HEK293 (cell line): Measurements from ENCODE around the gene SVOPL.

ENCODE experiments used
- CTCF ChIA-PET: fragments of 350-600 bp; formaldehyde crosslinking; extraction: SDS; loops from one replicate; lab custom pipeline; 2021; ENCODE audit warnings: antibody characterized with exemption; lab: Yijun Ruan, JAX
- POLR2A ChIA-PET: fragments of 300-600 bp; formaldehyde crosslinking; extraction: SDS; loops from one replicate; lab custom pipeline; 2020; ENCODE audit warnings: antibody characterized with exemption, inconsistent platforms; lab: Yijun Ruan, JAX
- H3K27ac ChIP-seq: fragments of 200-500 bp; sonication (Bioruptor generic); 2 replicates; pipeline ENCODE4 v1.5.1; 2014; ENCODE audit warnings: low read depth, low read length, control low read depth, inconsistent platforms; ENCODE audit errors: extremely low read depth
- H3K36me3 ChIP-seq, 2 experiments: fragments of 200-500 bp in 1 of 2; sonication (Bioruptor generic) in 1 of 2; 1 replicate in 1 of 2; 2 replicates in 1 of 2; pipeline ENCODE4 v1.5.1; 2014 to 2017; ENCODE audit warnings: inconsistent platforms in 2 of 2, low read length in 2 of 2; ENCODE audit not compliant: control insufficient read depth in 2 of 2, insufficient read depth in 1 of 2
- H3K4me1 ChIP-seq: fragments of 200-500 bp; sonication (Bioruptor generic); 2 replicates; pipeline ENCODE4 v1.5.1; 2014; ENCODE audit warnings: mild to moderate bottlenecking, low read length, inconsistent platforms; ENCODE audit not compliant: control insufficient read depth, insufficient read depth
- H3K4me3 ChIP-seq: 2 replicates; pipeline ENCODE4 v1.5.1; 2011; ENCODE audit warnings: low read depth, mild to moderate bottlenecking, control low read depth, low read length, moderate library complexity
- H3K9me3 ChIP-seq: fragments of 200-500 bp; sonication (Bioruptor generic); 2 replicates; pipeline ENCODE4 v1.5.1; 2014; ENCODE audit warnings: low read depth, low read length, inconsistent platforms; ENCODE audit not compliant: control insufficient read depth, insufficient read depth
- MYNN ChIP-seq: fragments of 450-650 bp; formaldehyde crosslinking; IDR thresholded peaks from 2 replicates; pipeline ENCODE4 v1.5.1; 2016; ENCODE audit warnings: missing biosample characterization, missing genetic modification characterization, borderline replicate concordance
- OVOL3 ChIP-seq: fragments of 450-650 bp; formaldehyde crosslinking; IDR thresholded peaks from 2 replicates; pipeline ENCODE4 v1.5.1; 2016; ENCODE audit warnings: missing biosample characterization, missing genetic modification characterization
- TRIM28 ChIP-seq: IDR thresholded peaks from 2 replicates; pipeline ENCODE4 v1.6.1; 2011; ENCODE audit warnings: low read length, control low read depth, borderline replicate concordance
- WT1 ChIP-seq: fragments of 450-650 bp; formaldehyde crosslinking; IDR thresholded peaks from 2 replicates; pipeline ENCODE4 v1.5.1; 2016; ENCODE audit warnings: missing biosample characterization, missing genetic modification characterization
- ZBTB8A ChIP-seq: fragments of 450-650 bp; formaldehyde crosslinking; IDR thresholded peaks from 2 replicates; pipeline ENCODE4 v1.5.1; 2016; ENCODE audit warnings: missing biosample characterization, missing genetic modification characterization
- ZFP41 ChIP-seq: fragments of 450-650 bp; formaldehyde crosslinking; IDR thresholded peaks from 2 replicates; pipeline ENCODE4 v1.5.1; 2016; ENCODE audit warnings: missing biosample characterization, missing genetic modification characterization, borderline replicate concordance
- ZNF121 ChIP-seq: fragments of 450-650 bp; formaldehyde crosslinking; IDR thresholded peaks from 2 replicates; pipeline ENCODE4 v1.5.1; 2016; ENCODE audit warnings: missing biosample characterization, missing genetic modification characterization
- ZNF155 ChIP-seq: fragments of 450-650 bp; formaldehyde crosslinking; IDR thresholded peaks from 2 replicates; pipeline ENCODE4 v1.5.1; 2016; ENCODE audit warnings: missing biosample characterization, missing genetic modification characterization
- ZNF16 ChIP-seq: fragments of 450-650 bp; formaldehyde crosslinking; IDR thresholded peaks from 2 replicates; pipeline ENCODE4 v1.5.1; 2016; ENCODE audit warnings: low read depth, missing biosample characterization, missing genetic modification characterization
- ZNF19 ChIP-seq: fragments of 450-650 bp; formaldehyde crosslinking; IDR thresholded peaks from 2 replicates; pipeline ENCODE4; 2016; ENCODE audit warnings: missing biosample characterization, missing genetic modification characterization, low read depth
- ZNF202 ChIP-seq: fragments of 450-650 bp; formaldehyde crosslinking; IDR thresholded peaks from 2 replicates; pipeline ENCODE4 v1.5.1; 2016; ENCODE audit warnings: missing biosample characterization, missing genetic modification characterization, borderline replicate concordance
- ZNF24 ChIP-seq: fragments of 450-650 bp; formaldehyde crosslinking; IDR thresholded peaks from 2 replicates; pipeline ENCODE4 v1.5.1; 2016; ENCODE audit warnings: missing biosample characterization, missing genetic modification characterization
- ZNF335 ChIP-seq: fragments of 450-650 bp; formaldehyde crosslinking; conservative IDR thresholded peaks from 2 replicates; pipeline ENCODE4 v1.5.1; 2016; ENCODE audit warnings: missing biosample characterization, missing genetic modification characterization
- ZNF433 ChIP-seq: fragments of 450-650 bp; formaldehyde crosslinking; IDR thresholded peaks from 2 replicates; pipeline ENCODE4 v1.5.1; 2016; ENCODE audit warnings: missing biosample characterization, missing genetic modification characterization, low read depth
- ZNF48 ChIP-seq: fragments of 450-650 bp; formaldehyde crosslinking; IDR thresholded peaks from 2 replicates; pipeline ENCODE4 v1.5.1; 2016; ENCODE audit warnings: missing biosample characterization, missing genetic modification characterization
- ZNF585B ChIP-seq: fragments of 450-650 bp; formaldehyde crosslinking; IDR thresholded peaks from 2 replicates; pipeline ENCODE4 v1.5.1; 2016; ENCODE audit warnings: missing biosample characterization, missing genetic modification characterization
- ZNF610 ChIP-seq: fragments of 450-650 bp; formaldehyde crosslinking; IDR thresholded peaks from 2 replicates; pipeline ENCODE4 v1.5.1; 2016; ENCODE audit warnings: missing biosample characterization, missing genetic modification characterization, borderline replicate concordance
- ZNF701 ChIP-seq: fragments of 450-650 bp; formaldehyde crosslinking; IDR thresholded peaks from 2 replicates; pipeline ENCODE4 v1.5.1; 2016; ENCODE audit warnings: missing biosample characterization, missing genetic modification characterization
- ZNF768 ChIP-seq: fragments of 450-650 bp; formaldehyde crosslinking; IDR thresholded peaks from 2 replicates; pipeline ENCODE4 v1.5.1; 2018; ENCODE audit warnings: missing biosample characterization, mild to moderate bottlenecking, missing genetic modification characterization
- TF ChIP-seq, protein P1 (sequence below): IDR thresholded peaks from 2 replicates; pipeline ENCODE4 v1.6.1; 2011; ENCODE audit warnings: mild to moderate bottlenecking, low read depth, low read length, borderline replicate concordance
- TF ChIP-seq, protein P2 (sequence below): fragments of 450-650 bp; formaldehyde crosslinking; IDR thresholded peaks from 2 replicates; pipeline ENCODE4 v1.5.1; 2017; ENCODE audit warnings: missing biosample characterization, missing genetic modification characterization
- TF ChIP-seq, protein P3 (sequence below): fragments of 450-650 bp; formaldehyde crosslinking; IDR thresholded peaks from 2 replicates; pipeline ENCODE4 v1.5.1; 2016; ENCODE audit warnings: missing biosample characterization, missing genetic modification characterization
- TF ChIP-seq, protein P4 (sequence below): fragments of 450-650 bp; formaldehyde crosslinking; IDR thresholded peaks from 2 replicates; pipeline ENCODE4 v1.5.1; 2016; ENCODE audit warnings: missing biosample characterization, missing genetic modification characterization
- TF ChIP-seq, protein P5 (sequence below): fragments of 450-650 bp; formaldehyde crosslinking; IDR thresholded peaks from 2 replicates; pipeline ENCODE4 v1.5.1; 2016; ENCODE audit warnings: missing biosample characterization, missing genetic modification characterization

SVOPL gene

DNA sequence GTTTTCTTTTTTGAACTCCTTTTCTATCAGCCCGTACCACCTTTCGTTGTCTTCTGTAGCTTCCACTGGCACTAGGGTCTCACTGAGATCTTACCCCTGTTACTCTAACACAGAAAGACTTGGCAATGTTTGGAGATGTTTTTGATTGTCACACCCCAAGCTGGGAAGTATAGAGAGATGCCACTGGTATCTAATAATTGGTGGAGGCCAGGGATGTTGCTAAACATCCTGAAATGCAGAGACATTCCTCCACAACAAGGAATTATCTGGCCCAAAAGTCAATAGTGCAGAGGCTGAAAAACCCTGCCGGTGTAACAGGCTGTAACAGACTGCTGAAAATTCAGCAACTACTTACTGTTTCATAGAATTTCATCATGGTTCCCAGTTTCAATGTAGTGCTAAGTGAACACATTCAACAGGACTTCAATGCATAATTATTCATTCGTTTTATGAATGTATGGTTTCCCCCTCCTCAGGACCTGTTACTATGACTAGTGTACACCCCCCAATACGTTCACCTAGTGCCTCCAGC, 125.2 kb downstream of the SVOPL start:
- CTCF ChIA-PET = no interaction called here
- Histone ChIP-seq H3K27ac (no peak overlapping the region), H3K4me3 (no peak overlapping the region), H3K4me1 (no peaks in the 10 kb centered on the region), H3K9me3 (no peaks in the 10 kb centered on the region), H3K36me3 (peaks cover 24 to 79% of the 10 kb centered on the region in 2 experiments)
- TF ChIP-seq ZNF19 = no peak
- no peak for TF ChIP-seq ZNF16 (tag by site-specific recombination)
- TF ChIP-seq, protein P1, sequence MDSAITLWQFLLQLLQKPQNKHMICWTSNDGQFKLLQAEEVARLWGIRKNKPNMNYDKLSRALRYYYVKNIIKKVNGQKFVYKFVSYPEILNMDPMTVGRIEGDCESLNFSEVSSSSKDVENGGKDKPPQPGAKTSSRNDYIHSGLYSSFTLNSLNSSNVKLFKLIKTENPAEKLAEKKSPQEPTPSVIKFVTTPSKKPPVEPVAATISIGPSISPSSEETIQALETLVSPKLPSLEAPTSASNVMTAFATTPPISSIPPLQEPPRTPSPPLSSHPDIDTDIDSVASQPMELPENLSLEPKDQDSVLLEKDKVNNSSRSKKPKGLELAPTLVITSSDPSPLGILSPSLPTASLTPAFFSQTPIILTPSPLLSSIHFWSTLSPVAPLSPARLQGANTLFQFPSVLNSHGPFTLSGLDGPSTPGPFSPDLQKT = no peak
- no peak for TF ChIP-seq ZFP41 (tag by site-specific recombination)
- no peak for TF ChIP-seq ZNF155 (tag by site-specific recombination)
- TF ChIP-seq ZNF202 (tag by site-specific recombination) = no peak
- TF ChIP-seq WT1 = no peak
- TF ChIP-seq, protein P2, sequence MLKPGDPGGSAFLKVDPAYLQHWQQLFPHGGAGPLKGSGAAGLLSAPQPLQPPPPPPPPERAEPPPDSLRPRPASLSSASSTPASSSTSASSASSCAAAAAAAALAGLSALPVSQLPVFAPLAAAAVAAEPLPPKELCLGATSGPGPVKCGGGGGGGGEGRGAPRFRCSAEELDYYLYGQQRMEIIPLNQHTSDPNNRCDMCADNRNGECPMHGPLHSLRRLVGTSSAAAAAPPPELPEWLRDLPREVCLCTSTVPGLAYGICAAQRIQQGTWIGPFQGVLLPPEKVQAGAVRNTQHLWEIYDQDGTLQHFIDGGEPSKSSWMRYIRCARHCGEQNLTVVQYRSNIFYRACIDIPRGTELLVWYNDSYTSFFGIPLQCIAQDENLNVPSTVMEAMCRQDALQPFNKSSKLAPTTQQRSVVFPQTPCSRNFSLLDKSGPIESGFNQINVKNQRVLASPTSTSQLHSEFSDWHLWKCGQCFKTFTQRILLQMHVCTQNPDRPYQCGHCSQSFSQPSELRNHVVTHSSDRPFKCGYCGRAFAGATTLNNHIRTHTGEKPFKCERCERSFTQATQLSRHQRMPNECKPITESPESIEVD (tag by site-specific recombination) = no peak
- TF ChIP-seq ZNF585B = no peak
- TF ChIP-seq MYNN (tag by site-specific recombination) = no peak
- POLR2A ChIA-PET = no interaction called here

DNA sequence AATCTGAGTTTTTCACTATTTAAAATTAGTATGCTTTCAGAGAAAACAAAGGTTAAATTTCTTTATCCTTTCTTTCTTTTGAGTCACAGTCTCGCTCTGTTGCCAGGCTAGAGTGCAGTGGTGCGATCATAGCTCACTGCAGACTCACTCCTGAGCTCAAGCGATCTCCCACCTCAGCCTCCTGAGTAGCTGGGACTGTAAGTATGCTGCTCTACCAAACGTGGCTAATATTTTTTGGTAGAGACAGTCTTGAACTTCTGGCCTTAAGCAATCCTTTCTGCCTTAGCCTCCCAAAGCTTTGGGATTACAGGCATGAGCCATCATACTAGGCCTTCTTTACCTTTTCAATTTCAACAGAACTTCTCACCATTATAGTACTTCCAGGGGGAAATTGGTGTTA, 127.4 kb downstream of the SVOPL start:
- ChIA-PET POLR2A (no interaction called here), CTCF (no interaction called here)
- Histone ChIP-seq H3K4me3 (no peak overlapping the region), H3K4me1 (no peaks in the 10 kb centered on the region), H3K36me3 (peaks cover 16 to 82% of the 10 kb centered on the region in 2 experiments), H3K9me3 (no peaks in the 10 kb centered on the region), H3K27ac (no peak overlapping the region)
- TF ChIP-seq OVOL3 (tag by site-specific recombination) (no peak), ZNF610 (no peak), TRIM28 (no peak), ZNF19 (no peak)
- TF ChIP-seq, protein P3, sequence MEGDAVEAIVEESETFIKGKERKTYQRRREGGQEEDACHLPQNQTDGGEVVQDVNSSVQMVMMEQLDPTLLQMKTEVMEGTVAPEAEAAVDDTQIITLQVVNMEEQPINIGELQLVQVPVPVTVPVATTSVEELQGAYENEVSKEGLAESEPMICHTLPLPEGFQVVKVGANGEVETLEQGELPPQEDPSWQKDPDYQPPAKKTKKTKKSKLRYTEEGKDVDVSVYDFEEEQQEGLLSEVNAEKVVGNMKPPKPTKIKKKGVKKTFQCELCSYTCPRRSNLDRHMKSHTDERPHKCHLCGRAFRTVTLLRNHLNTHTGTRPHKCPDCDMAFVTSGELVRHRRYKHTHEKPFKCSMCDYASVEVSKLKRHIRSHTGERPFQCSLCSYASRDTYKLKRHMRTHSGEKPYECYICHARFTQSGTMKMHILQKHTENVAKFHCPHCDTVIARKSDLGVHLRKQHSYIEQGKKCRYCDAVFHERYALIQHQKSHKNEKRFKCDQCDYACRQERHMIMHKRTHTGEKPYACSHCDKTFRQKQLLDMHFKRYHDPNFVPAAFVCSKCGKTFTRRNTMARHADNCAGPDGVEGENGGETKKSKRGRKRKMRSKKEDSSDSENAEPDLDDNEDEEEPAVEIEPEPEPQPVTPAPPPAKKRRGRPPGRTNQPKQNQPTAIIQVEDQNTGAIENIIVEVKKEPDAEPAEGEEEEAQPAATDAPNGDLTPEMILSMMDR = no peak
- TF ChIP-seq, protein P4, sequence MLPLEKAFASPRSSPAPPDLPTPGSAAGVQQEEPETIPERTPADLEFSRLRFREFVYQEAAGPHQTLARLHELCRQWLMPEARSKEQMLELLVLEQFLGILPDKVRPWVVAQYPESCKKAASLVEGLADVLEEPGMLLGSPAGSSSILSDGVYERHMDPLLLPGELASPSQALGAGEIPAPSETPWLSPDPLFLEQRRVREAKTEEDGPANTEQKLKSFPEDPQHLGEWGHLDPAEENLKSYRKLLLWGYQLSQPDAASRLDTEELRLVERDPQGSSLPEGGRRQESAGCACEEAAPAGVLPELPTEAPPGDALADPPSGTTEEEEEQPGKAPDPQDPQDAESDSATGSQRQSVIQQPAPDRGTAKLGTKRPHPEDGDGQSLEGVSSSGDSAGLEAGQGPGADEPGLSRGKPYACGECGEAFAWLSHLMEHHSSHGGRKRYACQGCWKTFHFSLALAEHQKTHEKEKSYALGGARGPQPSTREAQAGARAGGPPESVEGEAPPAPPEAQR (tag by site-specific recombination) = no peak

DNA sequence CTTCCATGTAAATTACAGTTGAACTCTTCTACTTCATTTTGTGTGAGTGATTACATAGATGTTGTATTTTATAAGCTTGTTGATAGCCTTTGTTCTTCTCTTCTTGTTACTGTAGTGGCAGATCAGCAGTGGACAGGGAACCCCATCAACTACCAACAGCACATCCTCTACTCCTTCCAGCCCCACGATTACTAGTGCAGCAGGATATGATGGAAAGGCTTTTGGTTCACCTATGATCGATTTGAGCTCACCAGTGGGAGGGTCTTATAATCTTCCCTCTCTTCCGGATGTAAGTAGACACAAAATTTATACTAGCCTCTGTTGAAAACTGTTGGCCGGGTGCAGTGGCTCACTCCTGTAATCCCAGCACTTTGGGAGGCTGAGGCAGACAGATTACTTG, 130.4 kb downstream of the SVOPL start:
- no peaks in the 10 kb centered on the region for H3K9me3 ChIP-seq
- H3K27ac ChIP-seq = no peak overlapping the region
- H3K36me3 ChIP-seq = peaks cover 16 to 78% of the 10 kb centered on the region in 2 experiments
- no peaks in the 10 kb centered on the region for H3K4me1 ChIP-seq
- CTCF ChIA-PET = interaction anchor here (0.6 to 0.7 kb wide), 2 partner anchors 15 to 21 kb away, joined by 3 read pairs; no protein-coding TSS in a partner anchor
- H3K4me3 ChIP-seq = no peak overlapping the region
- POLR2A ChIA-PET = no interaction called here
- no peak for TF ChIP-seq ZNF48 (tag by site-specific recombination)
- no peak for TF ChIP-seq ZNF121 (tag by site-specific recombination)
- no peak for TF ChIP-seq ZBTB8A (tag by site-specific recombination)
- no peak for TF ChIP-seq ZNF768 (tag by site-specific recombination)
- no peak for TF ChIP-seq ZNF701 (tag by site-specific recombination)
- TF ChIP-seq, protein P5, sequence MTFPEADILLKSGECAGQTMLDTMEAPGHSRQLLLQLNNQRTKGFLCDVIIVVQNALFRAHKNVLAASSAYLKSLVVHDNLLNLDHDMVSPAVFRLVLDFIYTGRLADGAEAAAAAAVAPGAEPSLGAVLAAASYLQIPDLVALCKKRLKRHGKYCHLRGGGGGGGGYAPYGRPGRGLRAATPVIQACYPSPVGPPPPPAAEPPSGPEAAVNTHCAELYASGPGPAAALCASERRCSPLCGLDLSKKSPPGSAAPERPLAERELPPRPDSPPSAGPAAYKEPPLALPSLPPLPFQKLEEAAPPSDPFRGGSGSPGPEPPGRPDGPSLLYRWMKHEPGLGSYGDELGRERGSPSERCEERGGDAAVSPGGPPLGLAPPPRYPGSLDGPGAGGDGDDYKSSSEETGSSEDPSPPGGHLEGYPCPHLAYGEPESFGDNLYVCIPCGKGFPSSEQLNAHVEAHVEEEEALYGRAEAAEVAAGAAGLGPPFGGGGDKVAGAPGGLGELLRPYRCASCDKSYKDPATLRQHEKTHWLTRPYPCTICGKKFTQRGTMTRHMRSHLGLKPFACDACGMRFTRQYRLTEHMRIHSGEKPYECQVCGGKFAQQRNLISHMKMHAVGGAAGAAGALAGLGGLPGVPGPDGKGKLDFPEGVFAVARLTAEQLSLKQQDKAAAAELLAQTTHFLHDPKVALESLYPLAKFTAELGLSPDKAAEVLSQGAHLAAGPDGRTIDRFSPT (tag by site-specific recombination) = no peak
- TF ChIP-seq ZNF433 (tag by site-specific recombination) = no peak
- no peak for TF ChIP-seq ZNF24
- TF ChIP-seq ZNF335 (tag by site-specific recombination) = no peak
